NCI-H1417 treated with DMSO at 0.1 percent for 48 hours (cell line): ENCODE results near the gene CSNK1E.
A peak's percentile ranks its signal among the peaks of the same experiment; 100 is the strongest.

Experiments used
- DNase-seq: peaks from one replicate; lab custom pipeline; 2025; lab: John Stamatoyannopoulos, UW

CSNK1E gene

GRCh38 chr22:38249803-38250642 lies 67.2 kb downstream of the CSNK1E start:
- DNase-seq = no peak

GRCh38 chr22:38249301-38249700 lies 67.9 kb downstream of the CSNK1E start:
- no peak for DNase-seq

- no peak for DNase-seq
These were observed 69.0 kb downstream of the CSNK1E start for GRCh38 chr22:38248280-38248679.

GRCh38 chr22:38247713-38248112 lies 69.5 kb downstream of the CSNK1E start:
- no peak for DNase-seq

- no peak for DNase-seq
These were observed 70.5 kb downstream of the CSNK1E start for GRCh38 chr22:38246692-38247091.

- DNase-seq = no peak
These were observed 71.1 kb downstream of the CSNK1E start for GRCh38 chr22:38246046-38246658.

- DNase-seq = no peak
These were observed 73.1 kb downstream of the CSNK1E start for GRCh38 chr22:38244106-38244505.

- DNase-seq = peak; percentile 84
These were observed 74.0 kb downstream of the CSNK1E start for GRCh38 chr22:38243007-38243765.

- no peak for DNase-seq
These were observed 76.4 kb downstream of the CSNK1E start for GRCh38 chr22:38240734-38241252.
